HFF-Myc (cell line): ENCODE data around the gene RERE.

Experiments
- DNase-seq: peaks from one replicate; pipeline ENCODE4 v3.0.0-alpha.2; 2011; ENCODE audit warnings: low read depth; ENCODE audit errors: extremely low read depth
- H3K4me3 ChIP-seq: replicated peaks from 2 replicates; pipeline ENCODE4 v1.5.1; 2011; ENCODE audit warnings: low read depth, mild to moderate bottlenecking, control low read depth, low read length
- CTCF ChIP-seq: IDR thresholded peaks from 2 replicates; pipeline ENCODE4 v1.5.1; 2012; ENCODE audit warnings: mild to moderate bottlenecking, low read depth, low read length, control low read depth; ENCODE audit errors: missing control alignments

Gene RERE

GRCh38 chr1:8817412-8818324, at the start of gene RERE:
Gene RERE (minus strand): TSS chr1:8817640.
- H3K4me3 ChIP-seq, result peak within 1 kb of the TSS; percentile 88
- peak; percentile 47 for DNase-seq
- no peak for TF ChIP-seq CTCF

GRCh38 chr1:8866792-8867415, 49.5 kb upstream of the RERE start:
- H3K4me3 ChIP-seq, result no peak overlapping the region
- no peak for DNase-seq

GRCh38 chr1:8866173-8866791, 48.8 kb upstream of the RERE start:
- TF ChIP-seq CTCF, result no peak
- H3K4me3 ChIP-seq, result no peak overlapping the region
- no peak for DNase-seq

More at GRCh38 chr1:8866792-8867415, 49.5 kb upstream of the RERE start:
- no peak for TF ChIP-seq CTCF

GRCh38 chr1:8864713-8865344, 47.4 kb upstream of the RERE start:
- no peak overlapping the region for H3K4me3 ChIP-seq
- no peak for DNase-seq
- TF ChIP-seq CTCF, result no peak

GRCh38 chr1:8863794-8864233, 46.4 kb upstream of the RERE start:
- no peak overlapping the region for H3K4me3 ChIP-seq
- no peak for DNase-seq
- TF ChIP-seq CTCF, result no peak

- no peak overlapping the region for H3K4me3 ChIP-seq
- DNase-seq, result no peak
- TF ChIP-seq CTCF, result no peak
These were observed 45.7 kb upstream of the RERE start for GRCh38 chr1:8863138-8863537.
